GM13977 (cell line): ENCODE measurements around the gene NOM1.
A peak's percentile ranks its signal among the peaks of the same experiment; 100 is the strongest.
"Not testable (repeated sequence)": the region's sequence is repeated elsewhere in the genome, so short reads cannot be mapped to it uniquely, and the experiment has no call there.

Experiments
- DNase-seq: peaks from one replicate; pipeline ENCODE4 v3.0.0; 2012; ENCODE audit warnings: low spot score
- in situ Hi-C: fragments of 300-500 bp; cut with MboI; formaldehyde crosslinking; loops from one replicate; pipeline ENCODE4 v1.12.0; 2022; ENCODE audit warnings: low sequenced_read_pairs, low pct_unique_long_range_greater_than_20kb, mixed read lengths, inconsistent platforms; ENCODE audit not compliant: unreplicated experiment
- TF ChIP-seq, protein P1 (sequence below): IDR thresholded peaks from 2 replicates; pipeline ENCODE4 v1.5.1; 2012; ENCODE audit warnings: mild to moderate bottlenecking, control low read depth; ENCODE audit not compliant: insufficient read depth; ENCODE audit errors: extremely low read depth, missing control alignments

The NOM1 gene, protein sequence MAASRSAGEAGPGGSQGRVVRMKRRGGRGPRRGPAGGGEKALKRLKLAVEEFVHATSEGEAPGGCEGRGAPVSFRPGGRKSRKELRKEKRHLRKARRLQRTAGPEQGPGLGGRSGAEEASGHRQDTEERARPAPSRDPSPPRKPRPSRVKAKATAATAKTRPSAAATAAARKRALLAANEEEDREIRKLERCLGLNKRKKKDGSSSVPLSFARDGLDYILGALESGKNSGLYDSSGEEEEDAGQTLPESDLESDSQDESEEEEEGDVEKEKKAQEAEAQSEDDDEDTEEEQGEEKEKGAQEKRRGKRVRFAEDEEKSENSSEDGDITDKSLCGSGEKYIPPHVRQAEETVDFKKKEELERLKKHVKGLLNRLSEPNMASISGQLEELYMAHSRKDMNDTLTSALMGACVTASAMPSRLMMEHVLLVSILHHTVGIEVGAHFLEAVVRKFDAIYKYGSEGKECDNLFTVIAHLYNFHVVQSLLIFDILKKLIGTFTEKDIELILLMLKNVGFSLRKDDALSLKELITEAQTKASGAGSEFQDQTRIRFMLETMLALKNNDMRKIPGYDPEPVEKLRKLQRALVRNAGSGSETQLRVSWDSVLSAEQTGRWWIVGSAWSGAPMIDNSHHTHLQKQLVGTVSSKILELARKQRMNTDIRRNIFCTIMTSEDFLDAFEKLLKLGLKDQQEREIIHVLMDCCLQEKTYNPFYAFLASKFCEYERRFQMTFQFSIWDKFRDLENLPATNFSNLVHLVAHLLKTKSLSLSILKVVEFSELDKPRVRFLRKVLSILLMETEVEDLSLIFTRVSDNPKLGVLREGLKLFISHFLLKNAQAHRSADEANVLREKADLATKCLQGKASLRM

DNA sequence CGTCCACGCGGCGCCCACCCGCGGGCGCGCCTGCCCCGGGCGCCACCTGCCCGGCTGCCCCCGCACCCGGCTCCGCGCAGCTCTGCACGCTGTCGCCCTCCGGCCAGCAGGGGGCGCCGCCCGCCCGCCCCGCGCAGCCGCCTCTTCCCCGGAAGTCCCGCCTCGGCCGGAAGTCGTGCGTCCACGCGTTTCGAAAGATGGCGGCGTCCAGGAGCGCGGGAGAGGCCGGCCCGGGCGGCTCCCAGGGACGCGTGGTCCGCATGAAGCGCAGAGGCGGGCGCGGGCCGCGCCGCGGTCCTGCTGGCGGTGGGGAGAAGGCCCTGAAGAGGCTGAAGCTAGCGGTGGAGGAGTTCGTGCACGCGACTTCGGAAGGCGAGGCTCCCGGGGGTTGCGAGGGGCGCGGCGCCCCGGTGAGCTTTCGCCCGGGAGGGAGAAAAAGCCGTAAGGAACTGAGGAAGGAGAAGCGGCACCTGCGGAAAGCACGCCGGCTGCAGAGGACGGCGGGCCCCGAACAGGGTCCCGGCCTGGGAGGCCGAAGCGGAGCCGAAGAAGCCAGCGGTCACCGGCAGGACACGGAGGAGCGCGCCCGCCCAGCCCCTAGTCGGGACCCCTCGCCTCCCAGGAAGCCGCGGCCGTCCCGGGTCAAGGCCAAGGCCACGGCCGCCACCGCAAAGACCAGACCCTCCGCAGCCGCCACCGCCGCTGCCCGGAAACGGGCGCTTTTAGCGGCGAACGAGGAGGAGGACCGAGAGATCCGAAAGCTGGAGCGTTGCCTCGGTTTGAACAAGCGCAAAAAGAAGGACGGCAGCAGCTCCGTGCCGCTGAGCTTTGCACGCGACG lies at the start of gene NOM1:
TSS of gene NOM1 (plus strand) at position 172 of the 840 bp plus-strand sequence. CDS start at position 198, 26 bp downstream.
- in situ Hi-C loops = loop anchor here (25.0 kb wide), 1 partner anchor 313 kb away; no protein-coding TSS in a partner anchor
- TF ChIP-seq, protein P1, sequence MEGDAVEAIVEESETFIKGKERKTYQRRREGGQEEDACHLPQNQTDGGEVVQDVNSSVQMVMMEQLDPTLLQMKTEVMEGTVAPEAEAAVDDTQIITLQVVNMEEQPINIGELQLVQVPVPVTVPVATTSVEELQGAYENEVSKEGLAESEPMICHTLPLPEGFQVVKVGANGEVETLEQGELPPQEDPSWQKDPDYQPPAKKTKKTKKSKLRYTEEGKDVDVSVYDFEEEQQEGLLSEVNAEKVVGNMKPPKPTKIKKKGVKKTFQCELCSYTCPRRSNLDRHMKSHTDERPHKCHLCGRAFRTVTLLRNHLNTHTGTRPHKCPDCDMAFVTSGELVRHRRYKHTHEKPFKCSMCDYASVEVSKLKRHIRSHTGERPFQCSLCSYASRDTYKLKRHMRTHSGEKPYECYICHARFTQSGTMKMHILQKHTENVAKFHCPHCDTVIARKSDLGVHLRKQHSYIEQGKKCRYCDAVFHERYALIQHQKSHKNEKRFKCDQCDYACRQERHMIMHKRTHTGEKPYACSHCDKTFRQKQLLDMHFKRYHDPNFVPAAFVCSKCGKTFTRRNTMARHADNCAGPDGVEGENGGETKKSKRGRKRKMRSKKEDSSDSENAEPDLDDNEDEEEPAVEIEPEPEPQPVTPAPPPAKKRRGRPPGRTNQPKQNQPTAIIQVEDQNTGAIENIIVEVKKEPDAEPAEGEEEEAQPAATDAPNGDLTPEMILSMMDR = peak; percentile 98

DNA sequence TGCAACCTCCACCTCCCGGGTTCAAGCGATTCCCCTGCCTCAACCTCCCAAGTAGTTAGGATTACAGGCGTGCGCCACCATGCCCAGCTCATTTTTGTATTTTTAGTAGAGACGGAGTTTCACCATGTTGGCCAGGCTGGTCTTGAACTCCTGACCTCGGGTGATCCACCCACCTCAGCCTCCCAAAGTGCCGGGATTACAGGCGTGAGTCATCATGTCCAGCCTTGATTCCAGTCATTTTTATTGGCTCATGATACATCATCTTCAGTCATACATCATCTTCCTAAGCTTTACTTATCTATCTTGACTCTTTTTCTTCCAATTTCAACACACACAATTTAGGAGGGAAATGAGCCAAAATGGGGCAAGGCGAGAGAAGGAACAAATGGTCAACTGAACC lies 49.4 kb upstream of the NOM1 start:
- in situ Hi-C loops = not testable (repeated sequence)

More for the DNA sequence above, at the start of gene NOM1:
- peak; percentile 98 for DNase-seq

DNA sequence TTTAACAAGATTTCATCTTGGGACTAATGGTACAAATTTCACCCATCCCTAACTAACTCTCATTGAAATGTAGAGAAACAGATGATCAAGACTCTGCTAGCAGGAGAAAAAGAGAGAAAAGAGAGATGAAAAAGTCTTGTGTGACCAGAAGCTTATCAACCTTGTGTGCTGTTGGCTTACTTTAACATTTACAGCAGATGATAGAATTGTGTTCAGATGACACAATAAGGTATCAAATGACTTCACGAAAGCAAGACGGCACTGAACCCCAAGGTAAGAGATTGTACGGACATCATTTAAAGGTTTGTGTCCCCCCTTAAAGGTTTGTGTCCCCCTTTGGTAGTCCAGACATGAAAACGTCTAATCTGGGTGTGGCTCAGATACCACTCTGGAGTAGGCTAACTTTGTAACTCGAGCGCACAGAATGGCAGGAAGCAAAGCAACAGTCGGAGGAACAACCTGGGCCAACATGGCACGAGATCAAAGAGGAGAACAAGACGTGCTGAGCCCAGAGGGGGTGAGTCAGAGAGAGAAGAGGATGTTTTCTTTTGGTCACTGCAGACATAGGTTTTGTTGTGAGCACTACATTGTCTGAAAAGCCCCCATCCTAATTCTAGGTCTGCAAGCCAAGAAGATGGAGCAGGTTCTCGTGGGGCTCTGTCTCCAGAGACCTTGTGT lies 46.1 kb upstream of the NOM1 start:
- DNase-seq = no peak
- in situ Hi-C loops = no loop called here
- TF ChIP-seq, protein P1 = no peak

More for the DNA sequence above, 49.4 kb upstream of the NOM1 start:
- not testable (repeated sequence) for DNase-seq

DNA sequence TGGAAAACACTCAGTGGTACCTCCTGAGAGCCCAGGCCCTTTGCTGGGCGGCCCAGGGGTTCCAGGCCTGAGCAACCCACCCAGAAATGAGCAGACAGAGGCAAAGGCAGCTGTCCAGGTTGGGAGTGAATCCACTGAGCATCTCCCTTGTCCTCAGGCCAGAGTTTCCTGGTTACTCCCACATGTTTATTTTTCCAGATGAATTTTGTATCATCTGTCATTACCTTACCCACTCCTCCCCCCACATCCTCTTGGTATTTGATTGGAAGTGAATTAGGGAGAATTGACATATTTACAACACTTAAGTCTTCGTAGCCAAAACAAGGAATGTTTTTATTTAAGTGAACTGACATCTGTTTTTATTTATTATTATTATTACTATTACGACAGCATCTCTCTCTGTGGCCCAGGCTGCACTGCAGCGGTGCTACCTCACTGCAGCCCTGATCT lies 43.3 kb upstream of the NOM1 start:
- no peak for DNase-seq
- in situ Hi-C loops = no loop called here
- TF ChIP-seq, protein P1 = no peak

DNA sequence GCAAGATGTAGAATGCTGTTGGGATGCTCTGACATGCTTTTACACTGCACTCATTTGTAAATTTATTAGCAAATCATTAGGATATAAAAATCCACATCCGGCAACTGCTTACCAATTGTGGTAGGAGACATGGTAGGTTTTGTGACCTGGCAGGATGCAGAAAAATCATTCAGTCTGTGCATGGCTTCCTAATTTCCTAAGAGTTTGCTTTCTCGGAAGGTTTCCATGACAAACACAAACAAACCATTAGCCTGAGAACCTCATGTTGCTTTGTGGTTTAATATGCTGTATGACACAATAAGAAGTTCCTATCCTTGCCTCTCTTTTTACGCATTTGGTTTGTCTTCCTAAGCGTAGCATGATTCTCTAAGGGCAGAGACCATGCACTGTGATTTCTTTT lies 41.9 kb upstream of the NOM1 start:
- TF ChIP-seq, protein P1 = no peak
- DNase-seq = no peak
- in situ Hi-C loops = no loop called here

DNA sequence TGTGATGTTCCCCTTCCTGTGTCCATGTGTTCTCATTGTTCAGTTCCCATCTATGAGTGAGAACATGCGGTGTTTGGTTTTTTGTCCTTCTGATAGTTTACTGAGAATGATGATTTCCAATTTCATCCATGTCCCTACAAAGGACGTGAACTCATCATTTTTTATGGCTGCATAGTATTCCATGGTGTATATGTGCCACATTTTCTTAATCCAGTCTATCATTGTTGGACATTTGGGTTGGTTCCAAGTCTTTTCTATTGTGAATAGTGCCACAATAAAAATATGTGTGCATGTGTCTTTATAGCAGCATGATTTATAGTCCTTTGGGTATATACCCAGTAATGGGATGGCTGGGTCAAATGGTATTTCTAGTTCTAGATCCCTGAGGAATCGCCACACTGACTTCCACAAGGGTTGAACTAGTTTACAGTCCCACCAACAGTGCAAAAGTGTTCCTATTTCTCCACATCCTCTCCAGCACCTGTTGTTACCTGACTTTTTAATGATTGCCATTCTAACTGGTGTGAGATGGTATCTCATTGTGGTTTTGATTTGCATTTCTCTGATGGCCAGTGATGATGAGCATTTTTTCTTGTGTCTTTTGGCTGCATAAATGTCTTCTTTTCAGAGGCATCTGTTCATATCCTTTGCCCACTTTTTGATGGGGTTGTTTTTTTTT lies 39.8 kb upstream of the NOM1 start:
- DNase-seq, in situ Hi-C loops: not testable (repeated sequence)
